ENCODE results near the gene XPO1. TPM values are rescaled to one million over a fixed set of nuclear protein-coding genes. Genes with fewer than 3 reads are reported as not detected.

XPO1 gene
- total RNA-seq, 4 donors from 2014 or later: 60.3 to 130 (median 78.0) TPM

- WGBS, 2 donors (ENCODE audit: low coverage in 1 of 2): 0% methylated on average over 3 to 9 of the region's 9 CpGs
- intact Hi-C loops (cut with DNase I; ENCODE audit: low total_unique reads) (loop anchor here (5.0 kb wide), 1 partner anchor 64 kb away; the partner anchor contains the start of gene USP34), in situ Hi-C loops (cut with MboI; ENCODE audit: low pct_ligation_motif_present in 1 of 4, low pct_unique_long_range_greater_than_20kb in 1 of 4, low sequenced_read_pairs in 3 of 4) (loop anchor here in 1 of 4 donors (25.0 kb wide), 1 partner anchor 326 kb away; the partner anchor contains the start of gene FAM161A)
- DNase-seq: no peak
- Histone ChIP-seq H3K4me1 (peaks cover 15 to 32% (median 18%) of the 10 kb centered on the region in 4 donors), H3K27ac (peak overlapping the region; percentile 94 to 98 (median 97)), H3K4me3 (peak overlapping the region; percentile 56 to 93 (median 82)), H3K9me3 (no peaks in the 10 kb centered on the region), H3K27me3 (no peaks in the 10 kb centered on the region), H3K36me3 (no peaks in the 10 kb centered on the region)
- TF ChIP-seq POLR2A (IDR thresholded peaks at IDR 0.05) (no peak), POLR2AphosphoS5 (IDR thresholded peaks at IDR 0.05) (peak in 1 of 3 donors; percentile 3)
- TF ChIP-seq, protein P1, sequence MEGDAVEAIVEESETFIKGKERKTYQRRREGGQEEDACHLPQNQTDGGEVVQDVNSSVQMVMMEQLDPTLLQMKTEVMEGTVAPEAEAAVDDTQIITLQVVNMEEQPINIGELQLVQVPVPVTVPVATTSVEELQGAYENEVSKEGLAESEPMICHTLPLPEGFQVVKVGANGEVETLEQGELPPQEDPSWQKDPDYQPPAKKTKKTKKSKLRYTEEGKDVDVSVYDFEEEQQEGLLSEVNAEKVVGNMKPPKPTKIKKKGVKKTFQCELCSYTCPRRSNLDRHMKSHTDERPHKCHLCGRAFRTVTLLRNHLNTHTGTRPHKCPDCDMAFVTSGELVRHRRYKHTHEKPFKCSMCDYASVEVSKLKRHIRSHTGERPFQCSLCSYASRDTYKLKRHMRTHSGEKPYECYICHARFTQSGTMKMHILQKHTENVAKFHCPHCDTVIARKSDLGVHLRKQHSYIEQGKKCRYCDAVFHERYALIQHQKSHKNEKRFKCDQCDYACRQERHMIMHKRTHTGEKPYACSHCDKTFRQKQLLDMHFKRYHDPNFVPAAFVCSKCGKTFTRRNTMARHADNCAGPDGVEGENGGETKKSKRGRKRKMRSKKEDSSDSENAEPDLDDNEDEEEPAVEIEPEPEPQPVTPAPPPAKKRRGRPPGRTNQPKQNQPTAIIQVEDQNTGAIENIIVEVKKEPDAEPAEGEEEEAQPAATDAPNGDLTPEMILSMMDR (IDR thresholded peaks at IDR 0.05): no peak
Measured at GRCh38 chr2:61536180-61536571, 2.0 kb downstream of the XPO1 start.

DNA sequence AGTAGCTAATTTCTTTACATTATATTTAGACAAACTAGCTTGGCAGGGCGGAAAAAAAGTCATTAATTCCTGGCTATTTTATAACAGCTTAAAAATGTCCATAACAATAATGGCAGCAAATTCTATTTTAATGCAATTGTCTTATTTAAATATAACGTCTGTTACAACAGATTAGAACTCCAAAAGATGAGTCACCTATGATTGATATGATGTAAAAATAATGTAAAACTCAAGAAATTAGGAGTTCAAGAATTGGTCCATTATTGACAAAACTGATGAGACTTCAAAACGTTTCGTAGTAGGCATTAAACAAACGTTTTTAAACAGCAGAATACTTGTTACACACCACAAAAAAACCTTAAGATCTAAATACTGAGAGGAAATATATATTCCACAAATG is 2.7 kb downstream of the XPO1 start:
- Histone ChIP-seq H3K36me3 (no peaks in the 10 kb centered on the region), H3K9me3 (no peaks in the 10 kb centered on the region), H3K27me3 (no peaks in the 10 kb centered on the region), H3K27ac (peak overlapping the region; percentile 94 to 98 (median 97)), H3K4me1 (peaks cover 15 to 38% (median 21%) of the 10 kb centered on the region in 4 donors), H3K4me3 (peak overlapping the region in 3 of 4 donors; percentile 56 to 93 (median 75))
- DNase-seq: no peak
- in situ Hi-C loops (cut with MboI; ENCODE audit: low pct_ligation_motif_present in 1 of 4, low pct_unique_long_range_greater_than_20kb in 1 of 4, low sequenced_read_pairs in 3 of 4): loop anchor here in 1 of 4 donors (25.0 kb wide), 1 partner anchor 327 kb away; the partner anchor contains the start of gene FAM161A
- TF ChIP-seq, protein P1 (IDR thresholded peaks at IDR 0.05): no peak
- TF ChIP-seq POLR2AphosphoS5 (IDR thresholded peaks at IDR 0.05) (no peak), EP300 (IDR thresholded peaks at IDR 0.05; ENCODE audit: low read depth) (no peak), POLR2A (IDR thresholded peaks at IDR 0.05) (no peak)
- intact Hi-C loops (cut with DNase I; ENCODE audit: low total_unique reads): loop anchor here (5.0 kb wide), 1 partner anchor 63 kb away; the partner anchor contains the start of gene USP34
- WGBS, 2 donors (ENCODE audit: low coverage in 1 of 2): 7 to 11% methylated on average over 5 of the region's 5 CpGs

- Histone ChIP-seq H3K36me3 (no peaks in the 10 kb centered on the region), H3K4me1 (peaks cover 15 to 43% (median 21%) of the 10 kb centered on the region in 4 donors), H3K27me3 (no peaks in the 10 kb centered on the region), H3K9me3 (no peaks in the 10 kb centered on the region), H3K27ac (peak overlapping the region; percentile 94 to 98 (median 97)), H3K4me3 (peak overlapping the region in 2 of 4 donors; percentile 56 to 93)
- intact Hi-C loops (cut with DNase I; ENCODE audit: low total_unique reads) (loop anchor here (5.0 kb wide), 1 partner anchor 63 kb away; the partner anchor contains the start of gene USP34), in situ Hi-C loops (cut with MboI; ENCODE audit: low pct_ligation_motif_present in 1 of 4, low pct_unique_long_range_greater_than_20kb in 1 of 4, low sequenced_read_pairs in 3 of 4) (loop anchor here in 1 of 4 donors (25.0 kb wide), 1 partner anchor 327 kb away; the partner anchor contains the start of gene FAM161A)
- TF ChIP-seq EP300 (IDR thresholded peaks at IDR 0.05; ENCODE audit: low read depth): no peak
- no peak for TF ChIP-seq POLR2AphosphoS5 (IDR thresholded peaks at IDR 0.05)
- TF ChIP-seq POLR2A (IDR thresholded peaks at IDR 0.05): no peak
- TF ChIP-seq, protein P1 (IDR thresholded peaks at IDR 0.05): no peak
- WGBS, 2 donors (ENCODE audit: low coverage in 1 of 2): 18 to 80% methylated on average over 1 to 2 of the region's 2 CpGs
- DNase-seq: no peak
Measured at GRCh38 chr2:61534926-61535325, 3.2 kb downstream of the XPO1 start.

DNA sequence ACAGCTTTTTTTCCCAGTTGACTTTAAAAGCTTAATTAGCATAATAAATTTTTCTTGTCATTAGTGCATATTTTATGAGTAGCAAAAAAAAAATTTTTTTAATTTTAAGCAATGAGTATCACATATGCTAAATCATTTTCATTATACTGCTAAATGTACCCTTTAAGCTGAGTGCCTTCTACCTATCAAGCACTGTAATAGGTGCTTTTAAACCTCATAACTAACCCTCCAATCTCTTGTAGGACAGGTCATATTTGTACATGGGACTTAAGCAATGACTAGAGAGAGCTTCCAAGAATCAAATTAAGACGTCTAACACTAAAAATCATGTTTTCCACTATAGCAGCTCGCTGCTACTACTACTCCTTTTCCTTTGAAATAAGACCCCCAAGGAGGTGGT is 7.4 kb downstream of the XPO1 start:
- no peak for DNase-seq
- in situ Hi-C loops (cut with MboI; ENCODE audit: low pct_ligation_motif_present in 1 of 4, low pct_unique_long_range_greater_than_20kb in 1 of 4, low sequenced_read_pairs in 3 of 4): loop anchor here in 1 of 4 donors (25.0 kb wide), 1 partner anchor 332 kb away; the partner anchor contains the start of gene FAM161A
- Histone ChIP-seq H3K4me1 (peaks cover 14 to 44% (median 18%) of the 10 kb centered on the region in 4 donors), H3K27me3 (no peaks in the 10 kb centered on the region), H3K36me3 (peaks cover 0 to 3% (median 0%) of the 10 kb centered on the region in 4 donors), H3K9me3 (no peaks in the 10 kb centered on the region), H3K4me3 (no peak overlapping the region), H3K27ac (no peak overlapping the region)
- WGBS, 2 donors (ENCODE audit: low coverage in 1 of 2): 58 to 70% methylated on average over 2 of the region's 2 CpGs
- no peak for TF ChIP-seq POLR2AphosphoS5 (IDR thresholded peaks at IDR 0.05)
- no peak for TF ChIP-seq EP300 (IDR thresholded peaks at IDR 0.05; ENCODE audit: low read depth)
- TF ChIP-seq POLR2A (IDR thresholded peaks at IDR 0.05): no peak
- TF ChIP-seq, protein P1 (IDR thresholded peaks at IDR 0.05): no peak
- intact Hi-C loops (cut with DNase I; ENCODE audit: low total_unique reads): no loop called here

Measured in transverse colon (tissue), 4 donors.